Stimulated activated CD4-positive, alpha-beta T cell treated with anti-CD3 and anti-CD28 coated beads, Interleukin-2, amount 100 ng/mL, for 4 hours (primary cell): ENCODE measurements around the gene DERL3.
"Not testable (repeated sequence)": the region's sequence is repeated elsewhere in the genome, so short reads cannot be mapped to it uniquely, and the experiment has no call there.

Experiments used
- DNase-seq: peaks from one replicate; pipeline ENCODE4 v3.0.0-alpha.2; 2020; ENCODE audit warnings: low read depth

The DERL3 gene

GRCh38 chr22:23838681-23839468 is at the start of gene DERL3:
Gene DERL3, minus strand, starts transcription at chr22:23839006. Its CDS starts 19 bp downstream, at chr22:23838987.
- DNase-seq, result peak; percentile 91

GRCh38 chr22:23884140-23884539 is 45.3 kb upstream of the DERL3 start:
- DNase-seq, result no peak

- no peak for DNase-seq
Observed at GRCh38 chr22:23883658-23884057, 44.9 kb upstream of the DERL3 start.

GRCh38 chr22:23882370-23882769 is 43.6 kb upstream of the DERL3 start:
- no peak for DNase-seq

GRCh38 chr22:23878219-23878618 is 39.4 kb upstream of the DERL3 start:
- DNase-seq, result no peak

GRCh38 chr22:23877566-23877965 is 38.8 kb upstream of the DERL3 start:
- DNase-seq, result no peak

- DNase-seq, result no peak
Observed at GRCh38 chr22:23875801-23876200, 37.0 kb upstream of the DERL3 start.

GRCh38 chr22:23874871-23875270 is 36.1 kb upstream of the DERL3 start:
- no peak for DNase-seq

GRCh38 chr22:23868580-23868979 is 29.8 kb upstream of the DERL3 start:
- no peak for DNase-seq

- DNase-seq, result not testable (repeated sequence)
Observed at GRCh38 chr22:23864499-23865154, 25.8 kb upstream of the DERL3 start.

GRCh38 chr22:23862103-23862502 is 23.3 kb upstream of the DERL3 start:
- DNase-seq, result no peak

GRCh38 chr22:23860187-23860586 is 21.4 kb upstream of the DERL3 start:
- not testable (repeated sequence) for DNase-seq

GRCh38 chr22:23859201-23859600 is 20.4 kb upstream of the DERL3 start:
- no peak for DNase-seq

GRCh38 chr22:23858484-23858815 is 19.6 kb upstream of the DERL3 start:
- no peak for DNase-seq

GRCh38 chr22:23857606-23858483 is 19.0 kb upstream of the DERL3 start, which contains the start of gene SLC2A11:
Gene SLC2A11, plus strand, starts transcription at chr22:23857875. Its CDS starts 125 bp downstream, at chr22:23858000.
- DNase-seq, result peak; percentile 86

GRCh38 chr22:23856721-23857605 is 18.2 kb upstream of the DERL3 start:
- no peak for DNase-seq

- DNase-seq, result no peak
Observed at GRCh38 chr22:23850136-23850611, 11.4 kb upstream of the DERL3 start.

- peak; percentile 72 for DNase-seq
Observed at GRCh38 chr22:23849009-23850006, 10.5 kb upstream of the DERL3 start.

- no peak for DNase-seq
Observed at GRCh38 chr22:23847991-23848864, 9.4 kb upstream of the DERL3 start.
